Activated T-cell treated with anti-CD3 and anti-CD28 coated beads, Interleukin-2, amount 50 U/mL, for 48 hours (primary cell): ENCODE results near the gene TMEM181.
"Not testable (repeated sequence)": the region's sequence is repeated elsewhere in the genome, so short reads cannot be mapped to it uniquely, and the experiment has no call there.

Experiments used
- DNase-seq, 2 experiments: peaks; one replicate each; pipeline ENCODE4 v3.0.0-alpha.2; 2020

The TMEM181 gene

DNA sequence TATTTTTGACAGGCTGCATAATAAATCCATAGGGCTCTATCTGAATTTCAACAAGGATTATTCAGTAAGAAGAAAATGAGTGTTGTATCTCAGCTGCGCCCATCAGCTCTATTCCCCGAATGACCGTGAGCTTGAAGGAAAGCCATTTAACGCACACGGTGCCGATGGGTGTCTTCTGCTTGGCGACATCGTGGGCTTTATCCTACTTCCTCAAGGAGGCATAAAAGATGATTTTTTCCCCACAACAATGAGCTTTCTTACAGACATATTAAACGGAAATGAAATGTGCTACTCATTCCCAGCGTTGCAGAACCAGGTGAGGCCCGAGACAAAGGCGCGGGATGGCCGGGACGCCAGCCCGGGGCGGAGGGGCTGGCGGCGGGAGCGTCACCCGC lies 83.9 kb downstream of the TMEM181 start:
- DNase-seq: no peak

DNA sequence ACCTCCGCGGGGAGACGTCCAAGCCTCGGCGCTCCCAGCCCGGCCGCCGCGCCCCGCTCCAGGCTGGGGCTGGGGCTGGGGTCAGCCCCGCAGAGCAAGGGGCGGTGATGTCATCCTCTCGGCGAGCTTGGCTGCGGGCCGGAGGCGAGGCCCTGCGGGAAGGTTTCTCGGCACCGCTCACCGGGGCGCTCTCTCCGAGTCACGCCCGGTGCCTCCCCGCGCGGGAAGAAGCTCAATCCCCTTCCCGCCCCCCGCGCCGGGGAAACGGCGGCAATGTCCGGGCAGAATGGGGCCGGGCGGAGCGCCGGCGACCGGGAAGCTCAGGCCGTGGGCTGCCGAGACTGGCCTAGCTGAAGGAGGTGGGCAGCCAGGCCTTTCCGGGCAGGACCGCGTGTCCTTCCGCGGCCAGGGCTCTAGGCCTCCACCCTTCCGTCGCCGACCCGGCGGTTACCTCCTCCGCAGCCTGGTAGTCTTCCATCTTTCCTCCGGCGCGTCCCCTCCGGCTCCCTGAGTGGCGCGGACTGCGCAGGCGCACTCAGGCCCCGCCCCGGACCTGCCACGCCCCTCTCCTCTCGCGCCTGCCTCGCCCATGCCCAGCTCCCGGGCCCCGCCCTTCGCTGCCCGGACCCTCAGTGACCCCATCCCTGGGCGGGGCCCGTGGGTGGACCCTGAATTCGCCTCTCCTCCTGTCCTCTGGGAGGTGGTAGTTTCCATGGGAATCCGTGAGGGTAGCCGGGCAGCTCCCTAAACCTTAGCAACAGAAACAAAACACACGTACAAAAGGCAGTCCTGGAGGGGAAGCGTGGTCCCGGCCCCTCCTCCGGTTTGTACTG lies 84.6 kb downstream of the TMEM181 start, which contains the start of gene DYNLT1:
Gene DYNLT1 (minus strand): TSS at position 513 of the 833 bp plus-strand sequence. CDS start 35 bp downstream, at position 478.
- DNase-seq: peak; percentile 97 to 98

GRCh38 chr6:158645064-158646022 lies 85.5 kb downstream of the TMEM181 start:
- DNase-seq: peak; percentile 39 to 50

GRCh38 chr6:158646023-158646910 lies 86.4 kb downstream of the TMEM181 start:
- peak; percentile 29 to 31 for DNase-seq

- DNase-seq: peak; percentile 7 to 16
These were observed 87.6 kb downstream of the TMEM181 start for GRCh38 chr6:158647501-158647900.

GRCh38 chr6:158648682-158649131 lies 88.8 kb downstream of the TMEM181 start:
- DNase-seq: peak; percentile 61 to 62

DNA sequence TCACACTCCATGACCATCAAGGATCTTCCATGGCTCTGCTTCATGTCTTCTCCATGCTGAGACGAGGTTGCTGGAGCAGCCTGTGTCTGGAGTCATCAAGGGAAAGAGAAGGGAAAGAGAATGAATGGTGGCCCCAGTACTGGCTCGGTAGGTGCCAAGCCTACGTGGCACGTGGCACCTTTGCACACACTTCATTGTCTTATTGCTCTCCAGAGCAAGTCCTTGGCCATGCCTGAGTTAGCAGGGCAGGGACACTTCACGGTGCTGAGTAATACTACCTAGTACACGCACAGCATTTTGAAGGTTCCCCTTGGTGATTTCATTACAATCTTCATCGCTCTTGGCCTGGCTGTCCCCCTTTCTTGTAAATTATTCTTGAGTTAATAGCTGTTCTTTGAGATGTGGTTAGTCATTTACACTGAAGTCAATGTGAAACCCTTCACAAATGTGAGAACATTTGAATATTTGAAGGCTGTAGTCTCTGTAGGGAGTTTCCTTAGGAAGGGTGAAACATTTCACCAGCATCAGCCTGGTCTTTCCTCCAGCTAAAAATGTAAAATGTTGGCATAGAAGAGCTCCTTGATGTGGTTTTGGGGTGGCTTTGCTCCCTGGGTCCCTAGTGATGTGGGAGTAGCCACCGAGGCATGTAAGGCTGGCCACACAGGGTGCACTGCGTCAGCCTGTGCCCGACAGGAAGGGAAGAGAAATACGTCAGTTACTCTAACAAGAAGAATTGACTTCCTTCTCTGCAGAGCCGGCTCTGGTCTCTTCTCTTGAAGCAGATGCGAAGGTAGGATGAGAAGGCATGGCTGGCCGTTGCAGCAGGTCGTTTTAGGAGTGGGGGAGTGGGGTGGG lies 89.6 kb downstream of the TMEM181 start, which contains the start of gene SYTL3:
Gene SYTL3 (plus strand): TSS at position 766 of the 855 bp plus-strand sequence. CDS start 13,215 bp downstream, outside the sequence.
- DNase-seq: peak; percentile 87 to 88

GRCh38 chr6:158651981-158652737 lies 92.3 kb downstream of the TMEM181 start:
- DNase-seq: not testable (repeated sequence)

DNA sequence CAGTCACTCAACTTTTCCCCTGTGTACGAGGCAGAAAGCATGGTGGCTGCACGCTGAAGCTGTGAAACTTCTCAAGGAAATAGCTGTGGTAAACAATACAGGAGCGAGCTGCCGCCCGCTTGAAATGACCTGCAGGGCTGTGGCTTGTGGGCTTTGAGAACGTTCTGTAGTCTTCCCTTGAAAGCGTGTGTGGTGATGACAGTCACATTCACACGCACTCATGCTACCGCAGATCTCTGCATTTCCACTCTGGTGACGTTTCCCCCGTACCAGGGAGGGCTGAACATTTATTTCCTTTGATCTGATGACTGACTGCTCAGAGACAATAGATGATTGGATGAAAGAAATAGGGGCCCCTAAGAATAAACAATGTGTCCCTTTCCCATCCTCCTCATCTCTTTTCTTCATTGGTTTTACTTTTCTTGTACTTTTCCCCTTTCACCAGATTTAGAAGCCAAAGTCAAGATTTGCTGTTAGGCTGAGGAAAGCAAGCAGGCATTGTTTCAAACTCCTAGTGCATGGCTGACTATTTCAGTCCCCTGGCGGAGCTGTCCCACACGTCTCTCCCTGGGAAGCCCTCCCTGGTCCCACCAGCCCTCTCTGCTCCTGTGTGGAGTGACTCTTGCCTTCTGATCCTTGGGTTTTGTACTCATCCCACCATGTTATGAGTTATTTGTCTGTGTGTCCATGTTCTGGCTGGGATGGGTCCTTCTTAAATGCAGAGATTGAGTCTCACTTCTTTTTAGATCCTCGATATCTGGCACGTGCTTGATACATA lies 93.9 kb downstream of the TMEM181 start:
- DNase-seq: peak; percentile 89

DNA sequence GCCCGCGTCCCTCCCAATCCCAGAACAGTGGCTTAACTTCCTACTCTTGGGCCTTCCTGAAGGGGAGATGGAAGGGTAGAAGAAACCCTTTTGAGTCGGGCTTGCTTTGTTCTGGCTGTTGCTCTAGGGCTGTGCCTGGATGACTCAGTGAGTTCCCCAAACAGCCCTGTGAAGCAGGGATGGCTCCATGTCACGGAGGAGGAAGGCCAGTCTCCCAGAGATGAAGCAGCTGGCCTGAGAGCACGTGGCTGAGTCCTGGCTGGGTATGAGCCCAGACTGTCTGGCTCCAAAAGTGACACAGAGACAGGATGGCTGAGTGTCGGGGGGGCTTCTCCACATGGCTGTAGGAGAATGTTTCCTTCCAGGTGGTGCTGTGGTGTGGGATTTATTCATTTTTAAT lies 94.6 kb downstream of the TMEM181 start:
- peak; percentile 43 for DNase-seq

- peak; percentile 16 to 20 for DNase-seq
These were observed 95.1 kb downstream of the TMEM181 start for GRCh38 chr6:158654960-158655489.

- peak; percentile 28 to 31 for DNase-seq
These were observed 95.9 kb downstream of the TMEM181 start for GRCh38 chr6:158655569-158656450.

GRCh38 chr6:158656986-158657385 lies 97.1 kb downstream of the TMEM181 start:
- peak; percentile 17 to 21 for DNase-seq

DNA sequence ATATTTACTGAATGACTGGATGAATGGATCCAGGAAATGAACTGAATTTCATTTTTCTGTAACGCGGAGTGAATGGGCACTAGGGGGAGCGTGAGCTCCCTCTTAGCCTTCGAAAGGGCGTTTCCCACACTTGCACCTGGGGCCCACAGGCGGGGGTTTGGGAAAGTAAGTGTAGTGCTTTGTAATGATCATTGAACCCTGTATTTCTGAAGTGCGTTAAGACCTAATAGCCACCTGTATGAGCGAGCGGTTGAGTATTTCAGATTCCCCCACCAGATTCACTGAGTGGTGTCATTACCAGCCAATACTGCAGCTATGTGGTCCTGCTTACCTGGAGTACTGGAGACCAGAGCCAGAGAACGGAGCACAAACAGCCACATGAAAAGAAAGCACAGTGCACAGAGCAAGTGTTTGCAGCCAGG lies 100.5 kb downstream of the TMEM181 start:
- DNase-seq: peak; percentile 44 to 55

DNA sequence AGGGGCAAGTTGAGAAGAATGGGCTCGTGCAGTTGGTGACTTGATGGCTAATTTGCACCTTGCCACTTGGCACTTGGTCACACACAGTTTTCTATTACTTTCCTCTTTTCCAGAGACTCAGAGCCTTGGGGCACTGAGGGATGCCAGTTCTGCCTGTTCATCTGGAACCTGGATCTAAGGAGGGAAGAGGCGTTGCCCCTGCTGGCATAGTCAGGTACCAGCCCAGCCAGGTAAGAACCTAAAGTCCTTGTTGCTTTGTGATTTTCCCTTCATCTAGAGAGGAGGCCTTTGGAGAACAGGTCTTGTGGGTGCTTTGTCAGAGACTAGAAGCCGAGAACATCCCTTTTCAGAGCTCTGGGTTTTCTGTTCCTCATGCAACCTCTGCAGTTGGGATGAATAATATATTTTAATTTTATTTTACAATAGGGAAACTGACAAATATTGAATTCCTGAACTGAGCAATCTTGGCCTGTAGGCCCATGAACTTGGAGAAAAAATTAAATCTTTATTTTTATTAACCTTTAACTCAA lies 101.3 kb downstream of the TMEM181 start:
- peak in 1 of 2 experiments; percentile 18 for DNase-seq

GRCh38 chr6:158662607-158662953 lies 102.7 kb downstream of the TMEM181 start:
- DNase-seq: no peak

DNA sequence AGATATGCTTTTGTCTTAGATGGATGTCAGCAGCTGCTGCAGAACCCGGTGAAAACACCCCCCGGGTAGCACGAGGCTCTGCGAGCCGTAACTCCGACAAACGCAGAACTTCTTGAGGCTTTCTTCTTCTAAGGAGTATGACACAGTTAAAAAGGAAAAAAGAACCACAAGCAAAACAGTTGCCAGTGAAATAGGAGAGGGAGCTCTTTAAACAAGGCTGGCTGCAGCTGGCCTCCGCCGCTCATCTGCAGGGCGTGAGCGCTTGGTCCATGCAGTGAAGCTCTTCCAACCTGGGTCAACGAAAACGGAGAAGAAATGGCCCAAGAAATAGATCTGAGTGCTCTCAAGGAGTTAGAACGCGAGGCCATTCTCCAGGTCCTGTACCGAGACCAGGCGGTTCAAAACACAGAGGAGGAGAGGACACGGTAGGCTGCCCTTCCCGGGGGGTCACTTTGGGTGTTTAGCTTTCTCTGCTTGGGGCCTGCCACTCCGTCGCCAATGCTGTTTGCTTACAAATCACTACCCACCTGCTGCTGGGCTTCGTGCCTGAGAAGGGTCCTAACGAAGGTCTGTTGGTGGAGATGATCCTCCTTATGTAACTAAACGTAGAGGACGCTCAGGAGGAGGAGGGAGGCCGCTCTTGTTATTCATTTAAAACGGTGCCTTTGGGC lies 103.2 kb downstream of the TMEM181 start:
- peak in 1 of 2 experiments; percentile 16 for DNase-seq
